ENCODE results near the gene CIROP. TPM values are rescaled to one million over a fixed set of nuclear protein-coding genes. Genes with fewer than 3 reads are reported as not detected.

CIROP gene
- total RNA-seq, 1 experiment from 2014 or later, result not detected

GRCh38 chr14:23093991-23094665 is 10.7 kb downstream of the CIROP start:
- no peak for DNase-seq (ENCODE audit: low read depth)

GRCh38 chr14:23093526-23093925 is 11.3 kb downstream of the CIROP start:
- DNase-seq (ENCODE audit: low read depth), result no peak

DNA sequence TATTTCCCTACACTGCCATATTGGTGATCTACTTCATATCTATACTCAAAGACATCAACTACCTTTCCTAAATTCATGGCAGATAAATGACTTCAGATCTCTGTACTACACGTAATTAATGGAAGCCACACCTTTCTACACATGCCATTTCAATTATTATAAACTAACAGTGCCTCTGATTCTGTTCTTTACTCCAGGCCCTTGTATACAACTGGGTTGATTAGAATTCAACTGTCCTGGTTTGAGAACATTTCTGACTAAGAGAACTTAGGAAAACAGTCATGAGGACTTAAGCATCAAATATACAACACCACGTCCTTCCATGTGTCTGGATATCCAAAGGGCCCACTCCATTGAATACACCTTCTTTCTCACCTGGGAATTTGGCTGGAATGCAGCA is 11.7 kb downstream of the CIROP start:
- DNase-seq (ENCODE audit: low read depth), result no peak

DNA sequence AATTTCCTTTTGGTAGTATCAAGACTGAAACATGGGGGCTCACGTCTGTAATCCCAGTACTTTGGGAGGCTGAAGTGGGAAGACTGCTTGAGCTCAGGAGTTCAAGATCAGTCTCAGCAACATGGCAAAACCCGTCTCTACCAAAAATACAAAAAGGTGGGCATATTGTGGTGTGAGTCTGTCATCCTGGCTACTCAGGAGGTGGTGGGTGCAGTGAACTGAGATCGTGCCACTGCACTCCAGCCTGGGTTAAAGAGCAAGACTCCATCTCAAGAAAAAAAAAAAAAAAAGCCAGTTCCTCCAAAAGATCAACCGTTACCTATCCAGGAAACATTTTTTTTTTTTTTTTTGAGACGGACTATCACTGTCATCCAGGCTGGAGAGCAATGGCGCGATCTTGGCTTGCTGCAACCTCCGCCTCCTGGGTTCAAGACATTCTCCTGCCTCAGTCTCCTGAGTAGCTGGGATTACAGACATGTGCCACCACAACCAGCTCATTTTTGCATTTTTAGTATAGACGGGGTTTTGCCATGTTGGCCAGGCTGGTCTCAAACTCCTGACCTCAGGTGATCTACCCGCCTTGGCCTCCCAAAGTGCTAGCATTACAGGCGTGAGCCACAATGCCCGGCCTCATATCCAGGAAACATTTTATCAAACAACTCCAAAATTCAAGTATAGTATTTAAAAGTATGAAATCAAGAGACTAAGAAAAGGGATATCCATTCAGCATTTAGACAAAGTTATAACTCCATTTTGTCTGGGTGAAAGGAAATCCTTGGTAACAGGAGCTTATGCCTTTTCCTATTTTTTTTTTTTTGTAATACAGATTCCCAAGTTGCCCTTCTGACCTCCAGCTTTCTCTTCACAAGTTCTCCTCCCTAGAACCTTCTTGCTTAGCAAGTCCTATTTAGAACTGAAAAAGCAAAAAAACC is 13.2 kb downstream of the CIROP start:
- no peak for DNase-seq (ENCODE audit: low read depth)

DNA sequence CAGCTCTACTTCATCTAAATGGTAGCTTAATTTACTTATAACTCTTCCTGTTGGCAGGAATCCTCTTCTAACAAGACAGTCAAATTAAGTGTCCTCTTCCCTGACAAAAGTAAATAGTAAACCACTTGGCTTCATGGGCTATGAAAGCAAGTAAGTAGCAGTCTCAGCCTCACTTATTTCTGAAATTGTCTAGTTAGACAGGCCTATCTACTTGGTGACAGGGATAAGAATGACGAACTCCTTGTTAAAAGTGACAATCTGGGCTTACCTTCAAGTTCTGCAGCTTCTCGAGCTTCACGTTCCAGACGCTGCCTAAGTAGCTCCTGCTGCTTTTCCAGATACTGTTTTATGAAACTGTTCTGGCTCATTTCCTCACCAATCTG is 14.5 kb downstream of the CIROP start:
- no peak for DNase-seq (ENCODE audit: low read depth)

- DNase-seq (ENCODE audit: low read depth), result no peak
Observed at GRCh38 chr14:23089498-23090253, 15.1 kb downstream of the CIROP start.

DNA sequence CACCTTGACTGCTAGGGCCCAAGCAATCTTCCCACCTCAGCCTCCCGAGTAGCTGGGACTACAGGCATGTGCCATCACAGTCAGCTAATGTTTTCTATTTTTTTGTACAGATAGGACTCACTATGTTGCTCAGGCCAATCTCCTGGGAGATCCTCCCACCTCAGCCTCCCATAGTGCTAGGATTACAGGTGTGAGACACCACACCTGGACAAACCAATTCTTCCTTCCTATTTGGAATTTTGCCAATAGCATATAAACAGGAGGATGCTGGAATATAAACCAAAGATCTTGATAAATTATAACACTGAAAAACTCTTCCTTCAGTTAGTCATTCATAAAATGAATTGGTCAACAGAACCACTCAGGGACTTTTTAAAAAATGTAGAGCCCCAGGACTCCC is 18.2 kb downstream of the CIROP start:
- DNase-seq (ENCODE audit: low read depth), result no peak

DNA sequence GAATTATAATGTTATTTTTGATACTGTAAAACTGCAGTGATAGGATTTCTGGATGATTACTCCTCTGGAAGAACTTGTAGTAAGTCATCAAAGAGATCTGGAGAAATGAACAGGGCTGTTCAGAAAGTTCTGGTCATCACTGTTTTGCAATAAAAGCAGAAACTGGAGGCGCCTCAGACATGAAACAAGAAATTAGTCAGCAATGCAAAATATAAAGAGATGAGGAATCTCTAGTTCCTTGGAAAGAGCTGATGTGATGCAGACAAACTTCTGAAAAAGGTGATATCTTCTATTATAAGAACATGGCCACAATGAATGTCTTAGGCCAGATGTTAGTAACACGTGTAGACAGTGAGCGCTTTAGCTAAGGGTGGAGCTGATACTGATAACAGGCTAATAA is 19.3 kb downstream of the CIROP start:
- DNase-seq (ENCODE audit: low read depth), result no peak

DNA sequence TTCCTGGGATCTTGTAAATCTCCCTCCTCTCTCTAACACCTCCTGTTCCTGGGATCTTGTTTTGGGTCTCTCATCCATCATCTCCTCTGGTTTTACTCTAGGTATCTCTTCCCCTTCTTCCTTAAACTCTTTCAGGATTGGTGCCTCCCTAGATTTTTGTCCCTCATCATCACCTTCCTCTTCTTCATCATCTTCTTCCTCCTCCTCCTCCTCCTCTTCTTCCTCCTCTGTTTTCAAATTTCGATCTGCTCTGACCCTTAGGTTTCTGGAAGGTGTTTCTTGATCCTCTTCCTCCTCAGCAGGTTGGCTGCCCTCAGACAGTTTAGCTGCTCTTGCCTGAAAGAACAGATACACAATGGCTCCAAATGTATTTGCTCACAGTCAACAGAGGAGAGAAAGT is 24.3 kb downstream of the CIROP start:
- no peak for DNase-seq (ENCODE audit: low read depth)

DNA sequence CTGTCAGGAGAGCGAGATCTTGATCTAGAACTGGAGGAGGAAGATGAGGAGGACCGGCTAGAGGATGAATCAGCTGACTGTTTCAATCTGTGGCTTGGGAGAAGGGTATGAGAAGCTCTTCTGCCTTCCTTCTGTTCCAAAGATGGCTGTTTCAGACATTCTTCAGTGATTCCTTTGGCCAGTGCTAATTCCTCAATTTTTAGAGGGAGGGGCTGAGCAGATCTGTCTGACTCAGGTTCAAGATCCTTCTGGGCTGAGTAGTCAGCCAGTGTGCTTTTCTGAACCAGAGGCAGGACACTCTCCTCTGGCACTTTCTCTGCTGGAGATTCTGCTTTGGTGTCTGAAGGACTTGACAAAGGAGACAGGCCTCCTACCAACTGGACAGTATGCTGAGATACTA is 25.1 kb downstream of the CIROP start:
- peak; percentile 21 for DNase-seq (ENCODE audit: low read depth)

- peak; percentile 96 for DNase-seq (ENCODE audit: low read depth)
Observed at GRCh38 chr14:23078692-23079116, 26.1 kb downstream of the CIROP start.

- DNase-seq (ENCODE audit: low read depth), result no peak
Observed at GRCh38 chr14:23077962-23078361, 26.8 kb downstream of the CIROP start.

DNA sequence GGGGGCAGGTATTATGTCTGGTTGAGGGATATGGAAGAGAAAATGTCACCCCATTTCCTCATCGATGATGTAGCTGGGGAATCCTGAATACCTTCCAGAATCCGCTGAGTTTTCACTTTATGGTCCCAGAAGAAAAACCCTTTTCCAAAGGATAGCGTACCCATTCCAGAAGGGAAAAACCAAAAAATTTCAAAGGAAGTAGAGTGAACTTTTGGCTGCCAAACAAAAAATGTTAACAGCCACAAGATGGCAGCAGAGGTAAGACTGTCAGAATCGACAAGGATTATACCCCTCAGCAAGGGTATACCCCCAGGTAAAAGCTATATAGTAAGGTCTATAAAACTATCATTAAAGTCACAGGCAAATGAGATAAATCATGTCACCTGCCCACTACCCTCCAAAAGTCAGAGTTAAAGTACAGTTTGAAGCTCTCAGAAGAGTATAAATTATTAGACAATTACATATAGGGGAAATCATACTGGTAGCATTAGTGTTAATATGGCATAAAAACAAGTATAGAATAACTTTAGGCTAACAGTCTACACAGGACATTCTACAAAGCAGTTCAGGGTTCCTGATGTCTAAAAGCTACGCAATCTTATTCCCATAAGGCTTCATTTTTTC is 27.9 kb downstream of the CIROP start:
- peak; percentile 34 for DNase-seq (ENCODE audit: low read depth)

DNA sequence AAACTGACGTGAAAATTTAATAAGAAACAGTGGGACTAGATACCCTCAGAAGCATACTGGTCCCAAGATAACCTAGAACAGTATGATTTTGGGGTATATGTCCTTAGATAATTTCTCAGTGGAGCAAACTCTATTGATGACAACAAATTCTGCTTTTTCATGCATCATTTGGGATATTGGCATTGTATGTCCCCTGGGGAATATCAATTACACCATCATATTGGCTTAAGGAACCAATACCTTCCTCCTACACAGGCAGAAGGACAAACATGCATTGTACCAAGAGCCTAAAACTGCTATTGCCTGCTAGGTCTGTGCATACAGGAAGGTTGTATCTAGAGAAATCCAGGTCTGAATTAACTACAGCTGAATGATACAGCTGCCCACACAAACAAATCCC is 29.9 kb downstream of the CIROP start:
- no peak for DNase-seq (ENCODE audit: low read depth)

DNA sequence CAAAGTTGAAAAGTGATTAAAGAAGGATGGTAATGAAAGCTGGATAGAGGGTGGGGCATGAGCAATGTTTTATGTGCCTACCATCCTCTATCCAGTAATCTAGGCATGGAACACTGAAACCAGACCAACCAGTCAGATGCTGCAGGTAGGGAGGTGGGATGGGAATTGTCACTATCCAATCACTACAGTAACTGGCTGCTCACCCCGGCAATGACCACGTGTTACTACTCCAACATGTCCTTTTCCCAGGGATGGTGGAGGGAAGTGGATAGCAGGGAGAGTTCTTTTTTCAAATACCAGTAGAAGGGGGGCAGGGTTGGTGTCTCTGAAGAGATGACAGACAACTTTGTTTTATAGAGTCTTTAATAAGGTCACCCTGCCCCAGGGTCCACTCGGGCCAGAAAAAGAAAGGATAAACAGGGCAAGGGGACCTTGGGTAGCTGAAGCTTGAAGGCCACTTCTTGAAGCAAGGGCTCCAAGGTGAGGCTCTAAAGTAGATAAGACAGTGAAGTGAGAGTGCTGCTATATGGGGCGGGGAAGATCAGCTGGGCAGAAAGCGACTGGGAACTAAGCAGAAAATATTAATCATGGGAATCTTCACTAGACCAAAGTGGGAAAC is 32.8 kb downstream of the CIROP start:
- DNase-seq (ENCODE audit: low read depth), result peak; percentile 43

DNA sequence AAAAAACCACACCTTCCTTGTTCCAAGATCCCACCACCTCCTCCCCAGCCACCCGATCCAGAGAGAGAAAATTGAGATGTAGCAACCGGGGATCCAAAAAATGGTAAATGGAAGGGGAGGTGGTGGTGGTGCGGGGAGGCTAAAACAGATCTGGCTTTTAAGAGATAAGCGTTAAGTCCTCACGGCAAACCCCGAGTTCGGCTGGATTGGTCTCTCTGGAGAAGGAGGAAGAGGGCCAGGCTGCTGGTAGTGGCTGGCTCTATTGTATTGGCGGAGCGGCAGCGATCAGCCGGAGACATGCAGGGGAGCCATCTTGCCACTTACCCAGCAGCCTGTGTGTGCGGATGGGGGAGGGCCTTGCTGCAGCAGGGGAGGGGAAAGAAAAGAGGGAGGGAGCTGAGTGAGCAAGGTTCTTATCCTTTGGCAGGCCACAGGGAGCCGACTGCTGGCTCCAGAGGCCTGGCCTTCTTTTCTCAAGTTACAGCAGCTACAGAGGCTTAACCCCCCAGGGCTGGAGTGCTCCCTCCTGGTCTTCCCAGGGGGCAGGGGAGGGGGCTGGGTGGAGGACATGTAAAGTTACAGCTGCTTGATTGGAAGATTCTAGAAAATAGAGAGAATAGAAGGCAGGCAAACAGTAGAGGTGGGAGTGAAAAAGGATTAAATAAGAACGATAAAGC is 33.4 kb downstream of the CIROP start:
- peak; percentile 90 for DNase-seq (ENCODE audit: low read depth)

GRCh38 chr14:23070262-23071129 is 34.3 kb downstream of the CIROP start:
- DNase-seq (ENCODE audit: low read depth), result no peak

- no peak for DNase-seq (ENCODE audit: low read depth)
Observed at GRCh38 chr14:23069413-23069806, 35.4 kb downstream of the CIROP start.

GRCh38 chr14:23068789-23069412 is 35.9 kb downstream of the CIROP start:
- peak; percentile 91 for DNase-seq (ENCODE audit: low read depth)

Measured in M059J (cell line).